Fibroblast of lung (primary cell): Measurements from ENCODE around the gene DICER1.

Experiments used
- CTCF ChIP-seq, 2 donors: IDR thresholded peaks in 1 of 2; conservative IDR thresholded peaks in 1 of 2; 1 replicate in 1 of 2; 2 replicates in 1 of 2; pipeline ENCODE4 v1.5.1; 2011 to 2012; ENCODE audit warnings: low read length in 2 of 2, control low read depth in 1 of 2, inconsistent platforms in 1 of 2, low read depth in 1 of 2, mild to moderate bottlenecking in 1 of 2
- EZH2 ChIP-seq: IDR thresholded peaks from 2 replicates; pipeline ENCODE4 v1.5.1; 2012; ENCODE audit warnings: low read length, control low read depth, mild to moderate bottlenecking; ENCODE audit errors: missing control alignments

- TF ChIP-seq CTCF (conservative IDR thresholded peaks at IDR 0.05 in 1 of 2, IDR thresholded peaks at IDR 0.05 in 1 of 2; ENCODE audit: low read depth in 1 of 2, low read length in 2 of 2) (no peak), EZH2 (no peak)
These were observed 92.6 kb downstream of the DICER1 start for GRCh38 chr14:95064734-95065133.
